ENCODE data around the gene TASP1.
A peak's percentile ranks its signal among the peaks of the same experiment; 100 is the strongest.

DNA sequence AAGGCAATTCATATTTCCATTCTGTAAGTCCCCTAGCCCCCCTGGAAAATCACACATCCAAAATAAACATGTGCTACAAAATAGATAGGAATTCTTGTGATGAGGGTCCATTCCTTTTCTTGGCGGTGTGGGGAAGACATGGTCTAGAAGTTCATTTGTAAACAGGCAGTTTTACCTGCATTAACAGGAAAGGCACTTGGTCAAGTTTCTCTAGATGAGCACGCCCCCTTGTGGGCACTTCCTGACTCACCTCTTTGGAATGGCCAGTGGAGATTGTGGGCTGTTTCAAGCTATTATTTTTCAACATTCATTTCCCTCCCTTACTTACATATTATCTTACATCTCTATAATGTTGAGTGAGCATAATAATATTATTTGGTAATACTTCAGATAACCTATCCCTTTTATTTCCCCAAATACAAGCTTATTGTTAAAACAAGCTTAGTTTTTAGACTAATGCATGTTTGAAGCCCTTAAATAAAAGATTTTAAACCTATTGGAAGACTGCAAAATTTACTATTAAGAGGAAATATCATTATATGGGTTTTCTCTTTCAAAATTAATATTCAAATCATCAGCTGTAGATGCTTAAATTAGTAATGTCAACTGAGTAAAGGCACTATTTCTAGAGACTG lies 92.1 kb downstream of the TASP1 start:
- TF ChIP-seq POLR2A (IDR thresholded peaks at IDR 0.05), result no peak
- TF ChIP-seq, protein P1, sequence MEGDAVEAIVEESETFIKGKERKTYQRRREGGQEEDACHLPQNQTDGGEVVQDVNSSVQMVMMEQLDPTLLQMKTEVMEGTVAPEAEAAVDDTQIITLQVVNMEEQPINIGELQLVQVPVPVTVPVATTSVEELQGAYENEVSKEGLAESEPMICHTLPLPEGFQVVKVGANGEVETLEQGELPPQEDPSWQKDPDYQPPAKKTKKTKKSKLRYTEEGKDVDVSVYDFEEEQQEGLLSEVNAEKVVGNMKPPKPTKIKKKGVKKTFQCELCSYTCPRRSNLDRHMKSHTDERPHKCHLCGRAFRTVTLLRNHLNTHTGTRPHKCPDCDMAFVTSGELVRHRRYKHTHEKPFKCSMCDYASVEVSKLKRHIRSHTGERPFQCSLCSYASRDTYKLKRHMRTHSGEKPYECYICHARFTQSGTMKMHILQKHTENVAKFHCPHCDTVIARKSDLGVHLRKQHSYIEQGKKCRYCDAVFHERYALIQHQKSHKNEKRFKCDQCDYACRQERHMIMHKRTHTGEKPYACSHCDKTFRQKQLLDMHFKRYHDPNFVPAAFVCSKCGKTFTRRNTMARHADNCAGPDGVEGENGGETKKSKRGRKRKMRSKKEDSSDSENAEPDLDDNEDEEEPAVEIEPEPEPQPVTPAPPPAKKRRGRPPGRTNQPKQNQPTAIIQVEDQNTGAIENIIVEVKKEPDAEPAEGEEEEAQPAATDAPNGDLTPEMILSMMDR (IDR thresholded peaks at IDR 0.05), result peak; percentile 46 to 87 (median 80)
- no peak for TF ChIP-seq POLR2AphosphoS5 (IDR thresholded peaks at IDR 0.05)
